HepG2 (cell line): Measurements from ENCODE around the gene DLX6. TPM values are rescaled to one million over a fixed set of nuclear protein-coding genes. Genes with fewer than 3 reads are reported as not detected.
A peak's percentile ranks its signal among the peaks of the same experiment; 100 is the strongest.

ENCODE experiments used
- ARNT ChIP-seq: fragments of 450-650 bp; IDR thresholded peaks from 2 replicates; pipeline ENCODE4 v1.6.1; 2017
- FOXJ3 ChIP-seq: sonication (generic); formaldehyde crosslinking; IDR thresholded peaks from 2 replicates; pipeline ENCODE4 v1.4.0; 2020; ENCODE audit warnings: missing genetic modification reagents, mild to moderate bottlenecking, borderline replicate concordance
- GTF2F1 ChIP-seq: fragments of 150-350 bp; IDR thresholded peaks from 2 replicates; pipeline ENCODE4 v1.6.1; 2014; ENCODE audit warnings: low read length
- MEF2D ChIP-seq: sonication (generic); formaldehyde crosslinking; IDR thresholded peaks from 2 replicates; pipeline ENCODE4 v1.5.1; 2020; ENCODE audit warnings: mild to moderate bottlenecking, missing genetic modification reagents
- MTA1 ChIP-seq: sonication (generic); formaldehyde crosslinking; IDR thresholded peaks from 2 replicates; pipeline ENCODE4 v1.4.0; 2020; ENCODE audit warnings: missing genetic modification reagents, mild to moderate bottlenecking, borderline replicate concordance
- POLR2A ChIP-seq, 2 experiments: IDR thresholded peaks; 2 replicates each; pipeline ENCODE4 v1.6.1; 2011; ENCODE audit warnings: low read depth in 2 of 2, low read length in 2 of 2, mild to moderate bottlenecking in 1 of 2, moderate library complexity in 1 of 2; ENCODE audit not compliant: insufficient read depth in 1 of 2
- SAP130 ChIP-seq: IDR thresholded peaks from 2 replicates; pipeline ENCODE4 v1.6.1; 2016; ENCODE audit warnings: low read depth
- SP4 ChIP-seq: sonication (generic); formaldehyde crosslinking; IDR thresholded peaks from 2 replicates; pipeline ENCODE4 v1.8.1; 2023; ENCODE audit warnings: mild to moderate bottlenecking, missing genetic modification reagents
- ZC3H13 ChIP-seq: sonication (generic); formaldehyde crosslinking; IDR thresholded peaks from 2 replicates; pipeline ENCODE4 v1.8.1; 2023; ENCODE audit warnings: mild to moderate bottlenecking, missing genetic modification reagents, moderate library complexity
- ZNF18 ChIP-seq: sonication (generic); formaldehyde crosslinking; IDR thresholded peaks from 2 replicates; pipeline ENCODE4 v1.8.0; 2022; ENCODE audit warnings: mild to moderate bottlenecking, missing genetic modification reagents; ENCODE audit not compliant: insufficient replicate concordance
- ZNF503 ChIP-seq: sonication (generic); formaldehyde crosslinking; IDR thresholded peaks from 2 replicates; pipeline ENCODE4 v1.4.0; 2020; ENCODE audit warnings: missing genetic modification reagents
- ZNF616 ChIP-seq: sonication (generic); formaldehyde crosslinking; IDR thresholded peaks from 2 replicates; pipeline ENCODE4 v1.5.0; 2020; ENCODE audit warnings: low read depth, mild to moderate bottlenecking, missing genetic modification reagents
- ZNF644 ChIP-seq: IDR thresholded peaks from 2 replicates; pipeline ENCODE4 v1.6.1; 2016; ENCODE audit warnings: low read depth
- ZNF749 ChIP-seq: sonication (generic); formaldehyde crosslinking; IDR thresholded peaks from 2 replicates; pipeline ENCODE4 v1.8.0; 2022; ENCODE audit warnings: mild to moderate bottlenecking, missing genetic modification reagents, moderate library complexity, borderline replicate concordance
- ZNF790 ChIP-seq: sonication (generic); formaldehyde crosslinking; IDR thresholded peaks from 2 replicates; pipeline ENCODE4 v1.8.0; 2022; ENCODE audit warnings: missing genetic modification reagents, mild to moderate bottlenecking, borderline replicate concordance
- ZNF83 ChIP-seq: sonication (generic); formaldehyde crosslinking; IDR thresholded peaks from 2 replicates; pipeline ENCODE4 v1.4.0; 2020; ENCODE audit warnings: missing genetic modification reagents, mild to moderate bottlenecking, borderline replicate concordance
- ZXDC ChIP-seq: sonication (generic); formaldehyde crosslinking; IDR thresholded peaks from 2 replicates; pipeline ENCODE4 v1.5.0; 2020; ENCODE audit warnings: mild to moderate bottlenecking, missing genetic modification reagents
- polyA plus RNA-seq, 8 experiments: library from polyadenylated mRNA; depleted of rRNA in 3 of 8; stranded (reverse) in 7 of 8; unstranded in 1 of 8; fragments of >200 nt; fragmentation: Illumina TruSeq in 4 of 8; extraction: Trizol in 4 of 8; gene quantifications; 2 replicates each; pipeline versions ENCODE4 v1.2.1 to v1.2.3, GENCODE V29; 2011 to 2016; ENCODE audit warnings: low read depth in 4 of 8, missing spikeins in 1 of 8, mixed read lengths in 1 of 8; ENCODE audit not compliant: insufficient read depth in 1 of 8
- total RNA-seq, 5 experiments: library from RNA; depleted of rRNA; stranded (reverse); fragments of >200 nt; fragmentation: Illumina TruSeq; extraction: Trizol; gene quantifications; 2 replicates each; pipeline ENCODE4 v1.2.3, GENCODE V29; 2016; ENCODE audit warnings: low read depth in 1 of 5
- TF ChIP-seq, protein P1 (sequence below): fragments of 450-650 bp; IDR thresholded peaks from 2 replicates; pipeline ENCODE4 v1.6.1; 2017; ENCODE audit warnings: mild to moderate bottlenecking
- TF ChIP-seq, protein P2 (sequence below): sonication (generic); formaldehyde crosslinking; IDR thresholded peaks from 2 replicates; pipeline ENCODE4 v1.5.0; 2020; ENCODE audit warnings: missing genetic modification reagents
- TF ChIP-seq, protein P3 (sequence below): sonication (generic); formaldehyde crosslinking; IDR thresholded peaks from 2 replicates; pipeline ENCODE4 v1.8.1; 2023; ENCODE audit warnings: mild to moderate bottlenecking, missing genetic modification reagents, borderline replicate concordance

DLX6 gene
- total and polyA plus RNA-seq, 2 of the 13 experiments (the other 11 are each of a cell fraction or from before 2014, with no cell fraction given), result 3.5 to 5.5 TPM

DNA sequence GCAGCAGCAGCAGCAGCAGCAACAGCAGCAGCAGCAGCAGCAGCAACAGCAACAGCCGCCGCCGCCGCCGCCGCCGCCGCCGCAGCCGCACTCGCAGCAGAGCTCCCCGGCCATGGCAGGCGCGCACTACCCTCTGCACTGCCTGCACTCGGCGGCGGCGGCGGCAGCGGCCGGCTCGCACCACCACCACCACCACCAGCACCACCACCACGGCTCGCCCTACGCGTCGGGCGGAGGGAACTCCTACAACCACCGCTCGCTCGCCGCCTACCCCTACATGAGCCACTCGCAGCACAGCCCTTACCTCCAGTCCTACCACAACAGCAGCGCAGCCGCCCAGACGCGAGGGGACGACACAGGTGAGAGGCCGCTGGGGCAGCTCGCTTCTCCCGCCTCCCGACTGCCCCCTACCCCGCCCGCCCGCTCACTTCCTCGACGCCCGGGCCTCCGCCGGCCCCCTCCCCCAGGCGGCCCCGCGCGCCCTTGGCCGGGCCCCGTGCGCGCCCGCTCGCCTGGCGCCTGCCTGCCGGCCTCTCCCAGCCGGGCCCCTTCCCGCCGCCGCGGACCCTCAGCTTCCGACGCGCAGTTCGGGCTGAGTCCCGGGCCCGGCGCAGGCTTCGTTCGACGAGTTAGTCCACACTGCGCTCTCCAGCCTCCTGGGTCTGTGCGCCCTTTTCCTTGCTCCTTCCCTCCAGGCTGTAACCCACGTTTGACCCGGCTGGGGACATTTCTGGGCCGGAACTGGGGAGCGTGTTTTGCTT, 882 bp downstream of the DLX6 start (continued):
- TF ChIP-seq ZXDC (no peak), ZC3H13 (0 out of 2 replicates have a peak, but pooled peaks have one; percentile 52), ZNF749 (CRISPR knock-in tag) (no peak), SP4 (no peak), MEF2D (CRISPR knock-in tag) (no peak), ZNF644 (no peak), POLR2A (IDR thresholded peaks at IDR 0.05; ENCODE audit: insufficient read depth in 1 of 2, low read depth in 2 of 2, low read length in 2 of 2) (peak; percentile 71 to 77), GTF2F1 (no peak), ARNT (no peak), ZNF616 (CRISPR knock-in tag) (no peak; the same call in 1 of the 2 replicates), ZNF18 (peak; percentile 35), SAP130 (peak; percentile 62), FOXJ3 (CRISPR knock-in tag) (no peak), ZNF790 (no peak), ZNF503 (no peak), ZNF83 (CRISPR knock-in tag) (0 out of 2 replicates have a peak, but pooled peaks have one; percentile 36), MTA1 (CRISPR knock-in tag) (no peak; the same call in 1 of the 2 replicates)
- TF ChIP-seq, protein P1, sequence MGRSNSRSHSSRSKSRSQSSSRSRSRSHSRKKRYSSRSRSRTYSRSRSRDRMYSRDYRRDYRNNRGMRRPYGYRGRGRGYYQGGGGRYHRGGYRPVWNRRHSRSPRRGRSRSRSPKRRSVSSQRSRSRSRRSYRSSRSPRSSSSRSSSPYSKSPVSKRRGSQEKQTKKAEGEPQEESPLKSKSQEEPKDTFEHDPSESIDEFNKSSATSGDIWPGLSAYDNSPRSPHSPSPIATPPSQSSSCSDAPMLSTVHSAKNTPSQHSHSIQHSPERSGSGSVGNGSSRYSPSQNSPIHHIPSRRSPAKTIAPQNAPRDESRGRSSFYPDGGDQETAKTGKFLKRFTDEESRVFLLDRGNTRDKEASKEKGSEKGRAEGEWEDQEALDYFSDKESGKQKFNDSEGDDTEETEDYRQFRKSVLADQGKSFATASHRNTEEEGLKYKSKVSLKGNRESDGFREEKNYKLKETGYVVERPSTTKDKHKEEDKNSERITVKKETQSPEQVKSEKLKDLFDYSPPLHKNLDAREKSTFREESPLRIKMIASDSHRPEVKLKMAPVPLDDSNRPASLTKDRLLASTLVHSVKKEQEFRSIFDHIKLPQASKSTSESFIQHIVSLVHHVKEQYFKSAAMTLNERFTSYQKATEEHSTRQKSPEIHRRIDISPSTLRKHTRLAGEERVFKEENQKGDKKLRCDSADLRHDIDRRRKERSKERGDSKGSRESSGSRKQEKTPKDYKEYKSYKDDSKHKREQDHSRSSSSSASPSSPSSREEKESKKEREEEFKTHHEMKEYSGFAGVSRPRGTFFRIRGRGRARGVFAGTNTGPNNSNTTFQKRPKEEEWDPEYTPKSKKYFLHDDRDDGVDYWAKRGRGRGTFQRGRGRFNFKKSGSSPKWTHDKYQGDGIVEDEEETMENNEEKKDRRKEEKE, result no peak
- TF ChIP-seq, protein P2, sequence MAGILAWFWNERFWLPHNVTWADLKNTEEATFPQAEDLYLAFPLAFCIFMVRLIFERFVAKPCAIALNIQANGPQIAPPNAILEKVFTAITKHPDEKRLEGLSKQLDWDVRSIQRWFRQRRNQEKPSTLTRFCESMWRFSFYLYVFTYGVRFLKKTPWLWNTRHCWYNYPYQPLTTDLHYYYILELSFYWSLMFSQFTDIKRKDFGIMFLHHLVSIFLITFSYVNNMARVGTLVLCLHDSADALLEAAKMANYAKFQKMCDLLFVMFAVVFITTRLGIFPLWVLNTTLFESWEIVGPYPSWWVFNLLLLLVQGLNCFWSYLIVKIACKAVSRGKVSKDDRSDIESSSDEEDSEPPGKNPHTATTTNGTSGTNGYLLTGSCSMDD (CRISPR knock-in tag), result no peak
- TF ChIP-seq, protein P3, sequence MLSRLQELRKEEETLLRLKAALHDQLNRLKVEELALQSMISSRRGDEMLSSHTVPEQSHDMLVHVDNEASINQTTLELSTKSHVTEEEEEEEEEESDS (CRISPR knock-in tag), result no peak
